Endothelial cell of umbilical vein (primary cell): ENCODE data around the gene TLE3. TPM values are rescaled to one million over a fixed set of nuclear protein-coding genes. Genes with fewer than 3 reads are reported as not detected.

Source experiments
- BruUV-seq: library from RNA; stranded (reverse); fragments of 400-500 nt; replicated peaks from 2 replicates; lab custom pipeline; 2021; lab: Mats Ljungman, UMichigan
- CTCF ChIA-PET: fragments of 300-600, 350-600 bp; sonication (Branson Sonifier 250); formaldehyde crosslinking; loops from one replicate; lab custom pipeline; 2021; ENCODE audit warnings: antibody characterized with exemption, inconsistent platforms; lab: Charles Lee
- POLR2A ChIA-PET: fragments of 300-600, 350-600 bp; sonication (Branson Sonifier 250); formaldehyde crosslinking; loops from one replicate; lab custom pipeline; 2021; ENCODE audit warnings: antibody characterized with exemption, inconsistent platforms; lab: Charles Lee
- DNase-seq: peaks from one replicate; pipeline ENCODE4 v3.0.0-alpha.2; 2011; ENCODE audit warnings: low read depth, low spot score
- FAIRE-seq: peaks from 2 replicates; lab custom pipeline; 2011; peaks lifted over from hg19 to GRCh38; lab: Jason Lieb, UNC
- H2AFZ ChIP-seq: 2 replicates; pipeline ENCODE4 v1.6.0; 2012; ENCODE audit warnings: low read depth, low read length, control low read depth, inconsistent platforms
- H3K27ac ChIP-seq: 2 replicates; pipeline ENCODE4 v1.5.1; 2011; ENCODE audit warnings: low read depth, mild to moderate bottlenecking, control low read depth, low read length, moderate library complexity; ENCODE audit not compliant: insufficient read depth
- H3K27me3 ChIP-seq, 2 experiments: 2 replicates each; pipeline versions ENCODE4 v1.6.0 to v1.6.1; 2011; ENCODE audit warnings: low read length in 2 of 2, mixed read lengths in 1 of 2; ENCODE audit not compliant: control insufficient read depth in 2 of 2, insufficient read depth in 2 of 2
- H3K36me3 ChIP-seq, 2 experiments: 2 replicates in 1 of 2; 3 replicates in 1 of 2; pipeline ENCODE4 v1.5.1; 2011; ENCODE audit warnings: low read length in 2 of 2, mild to moderate bottlenecking in 1 of 2, moderate library complexity in 1 of 2; ENCODE audit not compliant: control insufficient read depth in 2 of 2, insufficient read depth in 2 of 2; ENCODE audit errors: extremely low read depth in 1 of 2
- H3K4me1 ChIP-seq: 3 replicates; pipeline ENCODE4 v1.5.1; 2011; ENCODE audit warnings: mild to moderate bottlenecking, low read length; ENCODE audit not compliant: control insufficient read depth, insufficient read depth; ENCODE audit errors: extremely low read depth
- H3K4me2 ChIP-seq: 2 replicates; pipeline ENCODE4 v1.6.1; 2011; ENCODE audit warnings: low read length, control low read depth, mixed read lengths; ENCODE audit not compliant: insufficient read depth
- H3K4me3 ChIP-seq, 3 experiments: fragments of 200-600 bp in 1 of 3; sonication (generic), shearing (Covaris generic) in 1 of 3; replicated peaks in 1 of 3; 2 replicates each; pipeline ENCODE4 v1.5.1; 2011 to 2016; ENCODE audit warnings: control low read depth in 3 of 3, low read length in 3 of 3, mild to moderate bottlenecking in 2 of 3, inconsistent platforms in 1 of 3, low read depth in 1 of 3, moderate library complexity in 1 of 3; ENCODE audit not compliant: insufficient read depth in 1 of 3
- H3K79me2 ChIP-seq: 2 replicates; pipeline ENCODE4 v1.6.0; 2012; ENCODE audit warnings: low read length, inconsistent platforms; ENCODE audit not compliant: control insufficient read depth, insufficient read depth
- H3K9ac ChIP-seq: replicated peaks from 2 replicates; pipeline ENCODE3; 2011; ENCODE audit warnings: low read length, control low read depth; ENCODE audit not compliant: insufficient read depth; ENCODE audit errors: extremely low read depth
- H3K9me1 ChIP-seq: replicated peaks from 3 replicates; pipeline ENCODE4 v1.6.0; 2011; ENCODE audit warnings: mild to moderate bottlenecking, low read length; ENCODE audit not compliant: control insufficient read depth, insufficient read depth; ENCODE audit errors: extremely low read depth
- H3K9me3 ChIP-seq: replicated peaks from 2 replicates; pipeline ENCODE4 v1.5.1; 2012; ENCODE audit warnings: low read length, inconsistent platforms; ENCODE audit not compliant: control insufficient read depth, insufficient read depth
- H4K20me1 ChIP-seq: replicated peaks from 2 replicates; pipeline ENCODE3; 2011; ENCODE audit warnings: mild to moderate bottlenecking, low read length; ENCODE audit not compliant: control insufficient read depth, insufficient read depth; ENCODE audit errors: extremely low read depth
- EZH2 ChIP-seq: IDR thresholded peaks from 2 replicates; pipeline ENCODE4 v1.6.1; 2012; ENCODE audit warnings: borderline replicate concordance, low read depth, mild to moderate bottlenecking, moderate library complexity, low read length, inconsistent platforms; ENCODE audit not compliant: severe bottlenecking
- FOS ChIP-seq: IDR thresholded peaks from 2 replicates; pipeline ENCODE4 v1.6.1; 2011; ENCODE audit warnings: mild to moderate bottlenecking, low read length, moderate library complexity, borderline replicate concordance; ENCODE audit not compliant: insufficient read depth
- GATA2 ChIP-seq: IDR thresholded peaks from 2 replicates; pipeline ENCODE4 v1.7.0; 2011; ENCODE audit warnings: low read depth, mild to moderate bottlenecking, moderate library complexity, mixed read lengths, low read length; ENCODE audit not compliant: insufficient read length, insufficient read depth
- JUN ChIP-seq: IDR thresholded peaks from 2 replicates; pipeline ENCODE4 v1.6.1; 2011; ENCODE audit warnings: borderline replicate concordance, low read depth; ENCODE audit not compliant: insufficient read length, insufficient read depth
- MYC ChIP-seq: IDR thresholded peaks from one replicate; pipeline ENCODE4 v1.6.1; 2011; ENCODE audit warnings: mild to moderate bottlenecking, low read depth, low read length
- POLR2A ChIP-seq: IDR thresholded peaks from 2 replicates; pipeline ENCODE4 v1.6.1; 2012; ENCODE audit warnings: low read depth, mild to moderate bottlenecking, control low read depth, low read length
- POLR2AphosphoS5 ChIP-seq: IDR thresholded peaks from 2 replicates; pipeline ENCODE4 v1.6.1; 2012; ENCODE audit warnings: low read depth, mild to moderate bottlenecking, control low read depth, low read length, moderate library complexity; ENCODE audit not compliant: insufficient read depth
- dilution Hi-C: fragments of 300-500 bp; cut with MboI; formaldehyde crosslinking; loops from one replicate; pipeline ENCODE4 v1.15.0; 2019; ENCODE audit warnings: low sequenced_read_pairs; ENCODE audit not compliant: extremely low pct_ligation_motif_present
- intact Hi-C: fragments of 100-400 bp; cut with micrococcal nuclease; formaldehyde crosslinking; loops from one replicate; pipeline ENCODE4 v1.10.0; 2022
- polyA plus RNA-seq, 4 experiments: library from polyadenylated mRNA; depleted of rRNA in 3 of 4; stranded (reverse) in 3 of 4; unstranded in 1 of 4; fragments of >200 nt; gene quantifications; 2 replicates each; pipeline versions ENCODE4 v1.2.1 to v1.2.3, GENCODE V29; 2011 to 2012; ENCODE audit warnings: missing spikeins in 1 of 4
- total RNA-seq: library from RNA; stranded (reverse); gene quantifications from 2 replicates; pipeline ENCODE4 v1.2.3, GENCODE V29; 2021
- TF ChIP-seq, protein P1 (sequence below): IDR thresholded peaks from 2 replicates; pipeline ENCODE4 v1.6.1; 2011; ENCODE audit not compliant: insufficient read depth, insufficient read length
- TF ChIP-seq, protein P2 (sequence below), 2 donors: IDR thresholded peaks; 1 replicate in 1 of 2; 2 replicates in 1 of 2; pipeline ENCODE4 v1.5.1; 2011; ENCODE audit warnings: low read length in 2 of 2, mild to moderate bottlenecking in 2 of 2, moderate library complexity in 2 of 2, control low read depth in 1 of 2, inconsistent platforms in 1 of 2, low read depth in 1 of 2; ENCODE audit not compliant: insufficient read depth in 1 of 2; ENCODE audit errors: extremely low read depth in 1 of 2

TLE3 gene
- total and polyA plus RNA-seq, 2 donors (not counting 3 experiments of a cell fraction or from before 2014, with no cell fraction given) = 40.5 to 56.9 TPM

DNA sequence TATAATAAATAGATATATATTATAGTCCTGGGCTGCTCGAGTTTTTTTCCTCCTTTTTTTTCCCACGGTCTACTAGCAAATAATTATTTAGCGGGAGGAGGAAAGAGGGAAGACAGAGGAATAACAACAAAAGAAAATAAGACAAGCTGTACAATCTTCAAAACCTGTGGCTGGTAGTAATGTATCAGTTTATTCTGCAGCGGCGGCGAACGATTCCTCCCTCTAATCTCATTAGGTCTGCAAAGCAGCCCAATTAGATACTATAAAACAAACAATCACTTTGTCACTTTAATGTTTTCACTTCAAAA, 390 bp upstream of the TLE3 start:
- CTCF ChIA-PET = interaction anchor here (1.2 to 2.7 kb wide), 4 partner anchors 13 to 624 kb away, joined by 3 to 14 read pairs (median 3); no protein-coding TSS in a partner anchor
- intact Hi-C loops = loop anchor here (2.0 to 10.0 kb wide), 8 partner anchors 55 to 697 kb away; partner anchors contain the start of gene UACA
- no peaks in the 10 kb centered on the region for H4K20me1 ChIP-seq
- H3K9me3 ChIP-seq = no peaks in the 10 kb centered on the region
- peak overlapping the region; percentile 87 for H3K4me2 ChIP-seq
- TF ChIP-seq, protein P1, sequence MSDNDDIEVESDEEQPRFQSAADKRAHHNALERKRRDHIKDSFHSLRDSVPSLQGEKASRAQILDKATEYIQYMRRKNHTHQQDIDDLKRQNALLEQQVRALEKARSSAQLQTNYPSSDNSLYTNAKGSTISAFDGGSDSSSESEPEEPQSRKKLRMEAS = no peak
- no peak for TF ChIP-seq FOS
- TF ChIP-seq POLR2A = no peak
- TF ChIP-seq, protein P2, sequence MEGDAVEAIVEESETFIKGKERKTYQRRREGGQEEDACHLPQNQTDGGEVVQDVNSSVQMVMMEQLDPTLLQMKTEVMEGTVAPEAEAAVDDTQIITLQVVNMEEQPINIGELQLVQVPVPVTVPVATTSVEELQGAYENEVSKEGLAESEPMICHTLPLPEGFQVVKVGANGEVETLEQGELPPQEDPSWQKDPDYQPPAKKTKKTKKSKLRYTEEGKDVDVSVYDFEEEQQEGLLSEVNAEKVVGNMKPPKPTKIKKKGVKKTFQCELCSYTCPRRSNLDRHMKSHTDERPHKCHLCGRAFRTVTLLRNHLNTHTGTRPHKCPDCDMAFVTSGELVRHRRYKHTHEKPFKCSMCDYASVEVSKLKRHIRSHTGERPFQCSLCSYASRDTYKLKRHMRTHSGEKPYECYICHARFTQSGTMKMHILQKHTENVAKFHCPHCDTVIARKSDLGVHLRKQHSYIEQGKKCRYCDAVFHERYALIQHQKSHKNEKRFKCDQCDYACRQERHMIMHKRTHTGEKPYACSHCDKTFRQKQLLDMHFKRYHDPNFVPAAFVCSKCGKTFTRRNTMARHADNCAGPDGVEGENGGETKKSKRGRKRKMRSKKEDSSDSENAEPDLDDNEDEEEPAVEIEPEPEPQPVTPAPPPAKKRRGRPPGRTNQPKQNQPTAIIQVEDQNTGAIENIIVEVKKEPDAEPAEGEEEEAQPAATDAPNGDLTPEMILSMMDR (IDR thresholded peaks at IDR 0.05; ENCODE audit: extremely low read depth in 1 of 2, insufficient read depth in 1 of 2, low read depth in 1 of 2, low read length in 2 of 2) = no peak
- no peak for TF ChIP-seq EZH2
- TF ChIP-seq POLR2AphosphoS5 = no peak
- no peak for TF ChIP-seq JUN
- TF ChIP-seq GATA2 = no peak
- no peak for TF ChIP-seq MYC
- dilution Hi-C loops = no loop called here
- H3K79me2 ChIP-seq = peaks cover 44% of the 10 kb centered on the region
- H3K27me3 ChIP-seq = peaks cover 0 to 3% of the 10 kb centered on the region in 2 experiments
- DNase-seq (no peak), FAIRE-seq (no peak)
- peaks cover 47% of the 10 kb centered on the region for H3K4me1 ChIP-seq
- peak overlapping the region in 2 of 3 experiments; percentile 47 to 49 for H3K4me3 ChIP-seq
- H3K9me1 ChIP-seq = no peaks in the 10 kb centered on the region
- no peaks in the 10 kb centered on the region for H3K36me3 ChIP-seq
- TSS peak; percentile 85 for BruUV-seq
- POLR2A ChIA-PET = interaction anchor here (0.7 to 1.2 kb wide), 2 partner anchors 13 to 25 kb away, joined by 3 to 8 read pairs; no protein-coding TSS in a partner anchor
- peak overlapping the region; percentile 64 for H2AFZ ChIP-seq
- peak overlapping the region; percentile 85 for H3K27ac ChIP-seq
- peak overlapping the region; percentile 83 for H3K9ac ChIP-seq
